DMS114 treated with DMSO at 0.1 percent for 48 hours (cell line): ENCODE results near the gene LRFN2.

ENCODE experiments used
- DNase-seq: peaks from one replicate; lab custom pipeline; 2025; ENCODE audit not compliant: unreplicated experiment; lab: John Stamatoyannopoulos, UW

The LRFN2 gene

GRCh38 chr6:40545954-40546353 lies 41.2 kb downstream of the LRFN2 start:
- no peak for DNase-seq

GRCh38 chr6:40543776-40544175 lies 43.4 kb downstream of the LRFN2 start:
- no peak for DNase-seq

GRCh38 chr6:40543146-40543545 lies 44.0 kb downstream of the LRFN2 start:
- no peak for DNase-seq

GRCh38 chr6:40542175-40542764 lies 44.9 kb downstream of the LRFN2 start:
- no peak for DNase-seq

GRCh38 chr6:40541556-40542174 lies 45.5 kb downstream of the LRFN2 start:
- no peak for DNase-seq

GRCh38 chr6:40540790-40541189 lies 46.4 kb downstream of the LRFN2 start:
- DNase-seq, result no peak

GRCh38 chr6:40539853-40540252 lies 47.3 kb downstream of the LRFN2 start:
- no peak for DNase-seq

- DNase-seq, result no peak
Observed at GRCh38 chr6:40538556-40538955, 48.6 kb downstream of the LRFN2 start.

GRCh38 chr6:40537446-40537845 lies 49.7 kb downstream of the LRFN2 start:
- no peak for DNase-seq

- DNase-seq, result peak; percentile 3
Observed at GRCh38 chr6:40536442-40536841, 50.7 kb downstream of the LRFN2 start.

GRCh38 chr6:40535819-40536380 lies 51.3 kb downstream of the LRFN2 start:
- no peak for DNase-seq

- DNase-seq, result no peak
Observed at GRCh38 chr6:40535110-40535818, 51.9 kb downstream of the LRFN2 start.

GRCh38 chr6:40532349-40533000 lies 54.7 kb downstream of the LRFN2 start:
- no peak for DNase-seq

- no peak for DNase-seq
Observed at GRCh38 chr6:40529919-40530318, 57.2 kb downstream of the LRFN2 start.

- no peak for DNase-seq
Observed at GRCh38 chr6:40529040-40529439, 58.1 kb downstream of the LRFN2 start.

- DNase-seq, result no peak
Observed at GRCh38 chr6:40528051-40528450, 59.1 kb downstream of the LRFN2 start.

- no peak for DNase-seq
Observed at GRCh38 chr6:40526036-40526435, 61.1 kb downstream of the LRFN2 start.

- no peak for DNase-seq
Observed at GRCh38 chr6:40524797-40525585, 62.2 kb downstream of the LRFN2 start.

GRCh38 chr6:40523505-40524172 lies 63.5 kb downstream of the LRFN2 start:
- no peak for DNase-seq

- no peak for DNase-seq
Observed at GRCh38 chr6:40521496-40521895, 65.7 kb downstream of the LRFN2 start.
